ENCODE data around the gene VPS33B.
"Not testable (repeated sequence)": the region's sequence is repeated elsewhere in the genome, so short reads cannot be mapped to it uniquely, and the experiment has no call there.

DNA sequence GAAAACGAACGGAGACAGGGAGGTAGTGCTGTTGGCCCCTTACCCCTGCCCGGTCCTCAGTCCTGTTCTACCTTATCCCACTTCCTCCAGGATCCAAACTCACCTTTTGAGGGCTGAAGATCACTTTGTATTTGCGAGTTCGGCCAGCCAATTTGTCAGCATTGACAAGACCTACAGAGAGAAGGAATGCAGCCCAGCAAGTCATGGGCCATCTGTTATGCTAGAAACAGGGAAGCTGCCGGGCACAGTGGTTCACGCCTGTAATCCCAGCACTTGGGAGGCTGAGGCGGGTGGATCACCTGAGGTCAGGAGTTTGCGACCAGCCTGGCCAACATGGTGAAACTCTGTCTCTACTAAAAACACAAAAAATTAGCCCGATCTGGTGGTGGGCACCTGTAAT is 8.7 kb downstream of the VPS33B start:
- TF ChIP-seq, protein P1, sequence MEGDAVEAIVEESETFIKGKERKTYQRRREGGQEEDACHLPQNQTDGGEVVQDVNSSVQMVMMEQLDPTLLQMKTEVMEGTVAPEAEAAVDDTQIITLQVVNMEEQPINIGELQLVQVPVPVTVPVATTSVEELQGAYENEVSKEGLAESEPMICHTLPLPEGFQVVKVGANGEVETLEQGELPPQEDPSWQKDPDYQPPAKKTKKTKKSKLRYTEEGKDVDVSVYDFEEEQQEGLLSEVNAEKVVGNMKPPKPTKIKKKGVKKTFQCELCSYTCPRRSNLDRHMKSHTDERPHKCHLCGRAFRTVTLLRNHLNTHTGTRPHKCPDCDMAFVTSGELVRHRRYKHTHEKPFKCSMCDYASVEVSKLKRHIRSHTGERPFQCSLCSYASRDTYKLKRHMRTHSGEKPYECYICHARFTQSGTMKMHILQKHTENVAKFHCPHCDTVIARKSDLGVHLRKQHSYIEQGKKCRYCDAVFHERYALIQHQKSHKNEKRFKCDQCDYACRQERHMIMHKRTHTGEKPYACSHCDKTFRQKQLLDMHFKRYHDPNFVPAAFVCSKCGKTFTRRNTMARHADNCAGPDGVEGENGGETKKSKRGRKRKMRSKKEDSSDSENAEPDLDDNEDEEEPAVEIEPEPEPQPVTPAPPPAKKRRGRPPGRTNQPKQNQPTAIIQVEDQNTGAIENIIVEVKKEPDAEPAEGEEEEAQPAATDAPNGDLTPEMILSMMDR (IDR thresholded peaks at IDR 0.05; ENCODE audit: insufficient read depth, low read length): not testable (repeated sequence)
- not testable (repeated sequence) for TF ChIP-seq GABPA (IDR thresholded peaks at IDR 0.05; ENCODE audit: low read depth); SPI1 (IDR thresholded peaks at IDR 0.05; ENCODE audit: borderline replicate concordance, low read depth)
